GM18873 (cell line): ENCODE data around the gene CKB.

ENCODE experiments used
- ATAC-seq: cut with Tn5 transposase; IDR thresholded peaks from one replicate; pipeline ENCODE4 v1.9.1; 2021; ENCODE audit warnings: mild to moderate bottlenecking, moderate library complexity, moderate number of reproducible peaks; ENCODE audit not compliant: unreplicated experiment, low FRiP score

The CKB gene

DNA sequence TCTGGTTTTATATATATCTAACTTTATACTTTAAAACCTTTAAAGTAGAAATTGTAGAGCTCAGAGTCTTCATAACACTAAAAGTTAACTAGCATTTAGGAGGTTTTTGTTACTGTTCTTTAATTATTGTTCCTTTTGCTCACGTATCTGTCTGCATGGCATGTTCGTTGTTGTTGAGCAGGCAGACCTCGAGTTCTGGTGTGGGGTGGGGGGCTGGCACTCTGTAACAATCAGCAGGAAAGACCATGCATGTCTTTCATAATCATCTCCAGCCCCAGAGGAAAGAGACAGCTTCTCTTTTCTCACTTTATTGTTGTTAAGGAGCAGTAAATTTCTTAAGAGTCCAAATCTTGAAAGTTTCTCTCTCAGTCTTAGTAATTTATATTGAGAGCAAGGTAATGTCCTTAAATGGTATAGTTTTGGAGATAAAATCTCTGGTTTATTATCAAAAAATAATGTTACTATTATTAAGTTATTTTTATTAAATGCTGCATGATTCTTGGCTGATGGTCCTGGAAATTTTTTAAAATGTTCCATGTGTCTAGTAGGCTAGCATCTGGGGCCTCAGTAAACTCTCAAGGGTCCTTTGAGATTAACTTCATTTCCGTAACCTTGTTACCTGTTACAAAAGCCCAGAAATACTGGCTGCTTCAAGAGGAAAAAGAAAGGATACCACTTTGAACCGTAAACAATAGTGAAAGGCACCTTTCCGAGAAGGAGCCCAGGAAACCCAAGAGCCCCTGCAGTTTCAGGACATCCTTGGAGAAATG is 30.3 kb downstream of the CKB start:
- no peak for ATAC-seq

DNA sequence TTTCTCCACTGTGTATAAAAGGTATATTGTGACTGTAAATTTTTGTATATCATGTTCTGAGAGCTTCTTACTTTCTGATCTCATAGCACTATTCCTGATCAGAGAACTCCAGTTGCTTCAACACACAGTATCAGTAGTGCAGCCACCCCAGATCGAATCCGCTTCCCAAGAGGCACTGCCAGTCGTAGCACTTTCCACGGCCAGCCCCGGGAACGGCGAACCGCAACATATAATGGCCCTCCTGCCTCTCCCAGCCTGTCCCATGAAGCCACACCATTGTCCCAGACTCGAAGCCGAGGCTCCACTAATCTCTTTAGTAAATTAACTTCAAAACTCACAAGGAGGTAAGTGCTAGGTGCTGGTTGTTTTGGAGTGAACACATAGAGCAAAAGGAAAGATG is 30.9 kb downstream of the CKB start:
- ATAC-seq, result no peak

GRCh38 chr14:103489621-103490020 is 33.0 kb downstream of the CKB start:
- ATAC-seq, result no peak

GRCh38 chr14:103488960-103489359 is 33.7 kb downstream of the CKB start:
- ATAC-seq, result no peak

- ATAC-seq, result no peak
Measured at GRCh38 chr14:103488071-103488470, 34.6 kb downstream of the CKB start.

GRCh38 chr14:103485504-103485903 is 37.1 kb downstream of the CKB start:
- ATAC-seq, result no peak

- no peak for ATAC-seq
Measured at GRCh38 chr14:103483600-103483999, 39.0 kb downstream of the CKB start.

DNA sequence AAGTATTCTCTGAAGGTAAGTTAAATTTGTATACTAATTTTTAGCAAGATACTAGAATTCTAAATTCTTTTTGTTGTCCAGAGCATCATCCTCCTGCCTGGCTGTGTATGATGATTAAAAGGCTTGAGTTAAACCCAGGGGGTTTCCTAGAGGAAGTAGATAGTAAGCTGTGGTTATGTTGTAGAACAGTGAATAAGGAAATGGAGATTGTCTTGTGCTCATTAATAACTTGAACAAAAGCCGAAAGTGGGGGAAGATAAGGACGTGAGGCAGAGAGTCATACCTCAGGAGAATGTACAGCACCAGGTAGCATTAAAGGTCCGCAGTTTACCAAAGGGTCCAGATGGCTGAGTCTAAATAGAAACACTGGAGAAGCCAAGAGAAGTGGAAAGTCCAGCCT is 42.0 kb downstream of the CKB start:
- ATAC-seq, result no peak

DNA sequence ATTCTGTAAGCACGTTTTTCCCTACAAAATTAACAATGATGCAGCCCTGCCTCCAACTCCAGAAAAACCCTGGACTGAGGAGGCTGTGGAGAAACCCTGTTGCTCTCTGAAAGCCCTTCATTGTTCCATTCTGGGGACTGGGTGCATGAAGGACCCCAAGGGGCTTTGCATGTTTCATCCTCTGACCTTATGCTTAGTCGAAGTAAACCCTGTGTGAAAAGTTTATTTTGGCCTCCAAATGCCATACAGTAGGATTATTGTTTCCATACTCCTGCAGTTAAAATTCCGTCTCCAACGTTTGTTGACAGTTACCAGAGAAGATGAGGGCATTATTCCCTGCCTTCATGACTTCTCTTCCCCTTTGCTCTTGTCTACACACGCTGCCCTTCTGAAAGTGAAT is 46.0 kb downstream of the CKB start:
- ATAC-seq, result no peak

GRCh38 chr14:103476065-103476464 is 46.6 kb downstream of the CKB start:
- no peak for ATAC-seq

DNA sequence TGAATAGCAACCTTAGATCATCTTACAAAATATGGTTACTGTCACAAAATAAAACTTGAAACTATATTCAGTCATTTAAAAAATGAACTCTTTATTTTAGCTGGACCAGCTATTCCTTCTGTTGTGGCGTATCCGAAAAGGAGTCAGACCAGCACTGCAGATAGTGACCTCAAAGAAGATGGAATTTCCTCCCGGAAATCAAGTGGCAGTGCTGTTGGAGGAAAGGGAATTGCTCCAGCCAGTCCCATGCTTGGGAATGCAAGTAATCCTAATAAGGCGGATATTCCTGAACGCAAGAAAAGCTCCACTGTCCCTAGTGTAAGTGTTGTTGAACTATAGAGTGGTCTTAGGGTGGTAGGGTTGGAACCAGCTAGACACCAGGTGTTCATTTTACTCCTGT is 47.7 kb downstream of the CKB start:
- no peak for ATAC-seq

DNA sequence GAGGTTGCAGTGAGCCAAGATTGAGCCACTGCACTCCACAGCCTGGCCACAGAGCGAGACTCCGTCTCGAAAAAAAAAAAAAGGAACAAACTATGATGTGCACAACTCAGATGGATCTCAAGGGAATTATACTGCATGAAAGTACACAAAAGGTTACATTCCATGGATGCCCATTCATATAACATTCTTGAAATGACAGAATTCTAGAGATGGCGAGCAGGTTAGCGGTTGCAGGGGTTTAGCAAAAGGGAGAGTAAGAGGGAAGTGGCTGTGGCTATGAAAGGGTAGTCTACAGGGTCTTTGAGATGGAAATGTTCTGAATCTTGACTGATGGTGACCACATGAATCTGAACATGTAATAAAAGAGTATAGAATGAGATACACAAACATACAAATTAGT is 49.7 kb downstream of the CKB start:
- no peak for ATAC-seq
